K562 (cell line): ENCODE measurements around the gene PHKA2. TPM values are rescaled to one million over a fixed set of nuclear protein-coding genes. Genes with fewer than 3 reads are reported as not detected.
A peak's percentile ranks its signal among the peaks of the same experiment; 100 is the strongest.

ENCODE experiments used
- ATAC-seq: fragments of 200-7000 bp; cut with Tn5 transposase; 3 replicates; pipeline ENCODE4 v1.9.1; 2020; ENCODE audit warnings: moderate library complexity
- BruUV-seq: library from RNA; stranded (reverse); fragments of 400-500 nt; replicated peaks from 2 replicates; lab custom pipeline; 2021; lab: Mats Ljungman, UMichigan
- CTCF ChIA-PET: fragments of 300-600 bp; formaldehyde crosslinking; extraction: SDS; loops from one replicate; lab custom pipeline; 2021; ENCODE audit warnings: low intra/inter-chr PET ratio; lab: Yijun Ruan, JAX
- POLR2A ChIA-PET: fragments of 300-600, 350-650 bp; sonication (Branson Sonifier 250); formaldehyde crosslinking; extraction: SDS; loops from one replicate; lab custom pipeline; 2021; ENCODE audit warnings: antibody characterized with exemption, inconsistent platforms; lab: Yijun Ruan, JAX
- DNase-seq, 4 experiments: peaks; one replicate each; pipeline versions ENCODE4 v3.0.0 to v3.0.0-alpha.2; 2011 to 2018; ENCODE audit warnings: low spot score in 3 of 4, mixed read lengths in 3 of 4; ENCODE audit errors: extremely low read depth in 1 of 4
- FAIRE-seq: peaks from 2 replicates; lab custom pipeline; 2011; peaks lifted over from hg19 to GRCh38; lab: Jason Lieb, UNC
- H2AFZ ChIP-seq: 2 replicates; pipeline ENCODE4 v1.6.0; 2011; ENCODE audit warnings: low read depth, low read length, control low read depth, inconsistent platforms
- H3K27ac ChIP-seq: fragments of 200-600 bp; 3 replicates; pipeline ENCODE4 v1.8.0; 2011; ENCODE audit warnings: low read depth, mild to moderate bottlenecking, control low read depth, inconsistent platforms, low read length, moderate library complexity, mixed read lengths; ENCODE audit errors: extremely low read depth
- H3K27me3 ChIP-seq, 2 experiments: fragments of 300-600 bp in 1 of 2; 2 replicates in 1 of 2; 3 replicates in 1 of 2; pipeline versions ENCODE4 v1.6.0 to v1.8.0; 2011; ENCODE audit warnings: inconsistent platforms in 2 of 2, low read length in 2 of 2, mild to moderate bottlenecking in 1 of 2, mixed read lengths in 1 of 2, moderate library complexity in 1 of 2; ENCODE audit not compliant: control insufficient read depth in 2 of 2, insufficient read depth in 2 of 2
- H3K36me3 ChIP-seq: fragments of 300-600 bp; 3 replicates; pipeline ENCODE4 v1.8.0; 2011; ENCODE audit warnings: mild to moderate bottlenecking, low read length, inconsistent platforms; ENCODE audit not compliant: control insufficient read depth, insufficient read depth
- H3K4me1 ChIP-seq, 2 experiments: fragments of 200-600 bp in 1 of 2; replicated peaks in 1 of 2; 2 replicates in 1 of 2; 3 replicates in 1 of 2; pipeline versions ENCODE4 v1.5.1 to v1.8.0; 2011; ENCODE audit warnings: inconsistent platforms in 2 of 2, low read length in 2 of 2, mild to moderate bottlenecking in 1 of 2, mixed read lengths in 1 of 2, moderate library complexity in 1 of 2; ENCODE audit not compliant: control insufficient read depth in 2 of 2, insufficient read depth in 2 of 2
- H3K4me2 ChIP-seq: 2 replicates; pipeline ENCODE4 v1.6.1; 2011; ENCODE audit warnings: low read length, control low read depth, inconsistent platforms, mixed read lengths; ENCODE audit not compliant: insufficient read depth
- H3K4me3 ChIP-seq: fragments of 200-600 bp; sonication (generic), shearing (Covaris generic); 2 replicates; pipeline ENCODE4 v1.5.1; 2016; ENCODE audit warnings: control low read depth, inconsistent platforms
- H3K79me2 ChIP-seq: fragments of 200-600 bp; 3 replicates; pipeline ENCODE4 v1.8.0; 2011; ENCODE audit warnings: low read length, inconsistent platforms; ENCODE audit not compliant: control insufficient read depth, insufficient read depth
- H3K9ac ChIP-seq, 2 experiments: 2 replicates each; pipeline versions ENCODE4 v1.6.0 to v1.6.1; 2011; ENCODE audit warnings: low read depth in 2 of 2, low read length in 2 of 2, control low read depth in 1 of 2, inconsistent platforms in 1 of 2, mild to moderate bottlenecking in 1 of 2, mixed read lengths in 1 of 2; ENCODE audit not compliant: insufficient read depth in 1 of 2
- H3K9me1 ChIP-seq: one replicate; pipeline ENCODE4 v1.6.0; 2011; ENCODE audit warnings: inconsistent platforms, mild to moderate bottlenecking, low read length, moderate library complexity; ENCODE audit not compliant: control insufficient read depth, insufficient read depth
- H3K9me3 ChIP-seq: replicated peaks from 2 replicates; pipeline ENCODE4 v1.5.1; 2011; ENCODE audit warnings: low read depth, low read length, inconsistent platforms; ENCODE audit not compliant: control insufficient read depth, insufficient read depth
- H4K20me1 ChIP-seq: replicated peaks from 2 replicates; pipeline ENCODE4 v1.6.1; 2011; ENCODE audit warnings: low read length, inconsistent platforms, mixed read lengths; ENCODE audit not compliant: control insufficient read depth, insufficient read depth
- E2F5 ChIP-seq: sonication (generic); formaldehyde crosslinking; IDR thresholded peaks from 2 replicates; pipeline ENCODE4 v1.8.0; 2022; ENCODE audit warnings: mild to moderate bottlenecking, missing genetic modification reagents
- EHMT2 ChIP-seq: fragments of 450-650 bp; IDR thresholded peaks from 2 replicates; pipeline ENCODE4 v1.6.1; 2018; ENCODE audit warnings: antibody characterized with exemption
- GABPB1 ChIP-seq: sonication (generic); formaldehyde crosslinking; IDR thresholded peaks from 2 replicates; pipeline ENCODE4 v1.8.0; 2022; ENCODE audit warnings: mild to moderate bottlenecking, missing genetic modification reagents
- IRF2 ChIP-seq: sonication (generic); formaldehyde crosslinking; IDR thresholded peaks from 2 replicates; pipeline ENCODE4 v1.8.1; 2022; ENCODE audit warnings: mild to moderate bottlenecking, missing genetic modification reagents
- KLF6 ChIP-seq: fragments of 250-450 bp; sonication (Bioruptor Pico); IDR thresholded peaks from 2 replicates; pipeline ENCODE4 v1.4.0; 2020; ENCODE audit warnings: mild to moderate bottlenecking, moderate library complexity, borderline replicate concordance
- PCBP2 ChIP-seq: fragments of 200-400 bp; formaldehyde crosslinking; IDR thresholded peaks from 2 replicates; pipeline ENCODE4 v1.6.1; 2018; ENCODE audit warnings: low read length, low read depth, mild to moderate bottlenecking, moderate library complexity; ENCODE audit not compliant: poor library complexity, severe bottlenecking
- PHB2 ChIP-seq: fragments of 450-650 bp; IDR thresholded peaks from 2 replicates; pipeline ENCODE4 v1.6.1; 2017; ENCODE audit warnings: low read depth
- PTTG1 ChIP-seq: fragments of 450-650 bp; IDR thresholded peaks from 2 replicates; pipeline ENCODE4 v1.6.1; 2016; ENCODE audit warnings: low read depth, mild to moderate bottlenecking, missing genetic modification characterization, missing compliant biosample characterization
- RB1 ChIP-seq: fragments of 450-650 bp; IDR thresholded peaks from 2 replicates; pipeline ENCODE4 v1.6.1; 2017; ENCODE audit warnings: low read depth, mild to moderate bottlenecking
- ZNF696 ChIP-seq: fragments of 250-450 bp; sonication (Bioruptor Pico); conservative IDR thresholded peaks from 2 replicates; pipeline ENCODE4 v1.4.0; 2020; ENCODE audit warnings: mild to moderate bottlenecking, moderate library complexity
- WGBS: fragments of 100-300 bp; shearing (Covaris generic); methylation state at CpG from one replicate; pipeline ENCODE4 v1.1.6; 2016; ENCODE audit warnings: low coverage, mixed read lengths; ENCODE audit not compliant: insufficient coverage; ENCODE audit errors: missing lambda C conversion rate; 5-methylcytosine and 5-hydroxymethylcytosine counted together
- in situ Hi-C: fragments of 300-500 bp; cut with MboI; formaldehyde crosslinking; loops from 4 replicates; pipeline ENCODE4 v1.15.0; 2018; ENCODE audit warnings: inconsistent platforms, mixed read lengths
- intact Hi-C: fragments of 100-400 bp; cut with micrococcal nuclease; formaldehyde crosslinking; loops from 2 replicates; pipeline ENCODE4 v1.14.2; 2022
- polyA plus RNA-seq, 8 experiments: library from polyadenylated mRNA; depleted of rRNA in 4 of 8; stranded (reverse) in 5 of 8; unstranded in 3 of 8; fragments of >200 nt; fragmentation: Nextera tagmentation in 2 of 8; fragmentation: Illumina TruSeq in 1 of 8; extraction: Ambion mirVana in 2 of 8; extraction: Trizol in 1 of 8; gene quantifications; 2 replicates each; pipeline versions ENCODE4 v1.2.1 to v1.2.3, GENCODE V29; 2011 to 2014; ENCODE audit warnings: inconsistent platforms in 1 of 8, missing spikeins in 1 of 8
- total RNA-seq, 7 experiments: library from RNA; depleted of rRNA in 6 of 7; stranded (reverse); fragments of >200 nt in 6 of 7; fragmentation: Illumina TruSeq in 2 of 7; extraction: Trizol in 2 of 7; gene quantifications; 2 replicates each; pipeline versions ENCODE4 v1.2.1 to v1.2.3, GENCODE V29; 2011 to 2021; ENCODE audit warnings: low replicate concordance in 1 of 7
- TF ChIP-seq, protein P1 (sequence below), 2 experiments: fragments of 450-650 bp; formaldehyde crosslinking in 1 of 2; IDR thresholded peaks; 2 replicates each; pipeline versions ENCODE4 v1.4.0 to v1.6.1; 2014 to 2020; ENCODE audit warnings: mild to moderate bottlenecking in 2 of 2, borderline replicate concordance in 1 of 2, low read depth in 1 of 2

PHKA2 gene
- total and polyA plus RNA-seq, 9 of the 15 experiments (the other 6 are each of a cell fraction or from before 2014, with no cell fraction given), result 2.8 to 33.1 (median 20.3) TPM

- Histone ChIP-seq H3K27ac (no peak overlapping the region), H3K9me1 (no peaks in the 10 kb centered on the region), H3K4me2 (no peak overlapping the region), H3K27me3 (no peaks in the 10 kb centered on the region; a peak in 2 of 5 replicates), H3K4me3 (no peak overlapping the region), H2AFZ (no peak overlapping the region), H3K79me2 (no peaks in the 10 kb centered on the region), H3K4me1 (peaks cover 5 to 19% of the 10 kb centered on the region in 2 experiments; a peak in 3 of 5 replicates), H3K9me3 (no peaks in the 10 kb centered on the region), H3K36me3 (no peaks in the 10 kb centered on the region), H3K9ac (no peak overlapping the region), H4K20me1 (no peaks in the 10 kb centered on the region)
- ATAC-seq (no peak), DNase-seq (no peak), FAIRE-seq (no peak)
- CTCF ChIA-PET, result no interaction called here
- in situ Hi-C loops, result no loop called here
- POLR2A ChIA-PET, result interaction anchor here (0.6 kb wide), 1 partner anchor 495 kb away, joined by 3 read pairs; no protein-coding TSS in a partner anchor
- intact Hi-C loops, result no loop called here
- WGBS, result 18% methylated on average over 4 of the region's 4 CpGs
- TF ChIP-seq EHMT2 (0 out of 2 replicates have a peak, but pooled peaks have one; percentile 22), PHB2 (no peak), KLF6 (CRISPR knock-in tag) (no peak), IRF2 (CRISPR knock-in tag) (no peak), GABPB1 (CRISPR knock-in tag) (no peak), RB1 (no peak), E2F5 (CRISPR knock-in tag) (no peak), PCBP2 (no peak), ZNF696 (CRISPR knock-in tag) (no peak), PTTG1 (tag) (no peak)
- TF ChIP-seq, protein P1, sequence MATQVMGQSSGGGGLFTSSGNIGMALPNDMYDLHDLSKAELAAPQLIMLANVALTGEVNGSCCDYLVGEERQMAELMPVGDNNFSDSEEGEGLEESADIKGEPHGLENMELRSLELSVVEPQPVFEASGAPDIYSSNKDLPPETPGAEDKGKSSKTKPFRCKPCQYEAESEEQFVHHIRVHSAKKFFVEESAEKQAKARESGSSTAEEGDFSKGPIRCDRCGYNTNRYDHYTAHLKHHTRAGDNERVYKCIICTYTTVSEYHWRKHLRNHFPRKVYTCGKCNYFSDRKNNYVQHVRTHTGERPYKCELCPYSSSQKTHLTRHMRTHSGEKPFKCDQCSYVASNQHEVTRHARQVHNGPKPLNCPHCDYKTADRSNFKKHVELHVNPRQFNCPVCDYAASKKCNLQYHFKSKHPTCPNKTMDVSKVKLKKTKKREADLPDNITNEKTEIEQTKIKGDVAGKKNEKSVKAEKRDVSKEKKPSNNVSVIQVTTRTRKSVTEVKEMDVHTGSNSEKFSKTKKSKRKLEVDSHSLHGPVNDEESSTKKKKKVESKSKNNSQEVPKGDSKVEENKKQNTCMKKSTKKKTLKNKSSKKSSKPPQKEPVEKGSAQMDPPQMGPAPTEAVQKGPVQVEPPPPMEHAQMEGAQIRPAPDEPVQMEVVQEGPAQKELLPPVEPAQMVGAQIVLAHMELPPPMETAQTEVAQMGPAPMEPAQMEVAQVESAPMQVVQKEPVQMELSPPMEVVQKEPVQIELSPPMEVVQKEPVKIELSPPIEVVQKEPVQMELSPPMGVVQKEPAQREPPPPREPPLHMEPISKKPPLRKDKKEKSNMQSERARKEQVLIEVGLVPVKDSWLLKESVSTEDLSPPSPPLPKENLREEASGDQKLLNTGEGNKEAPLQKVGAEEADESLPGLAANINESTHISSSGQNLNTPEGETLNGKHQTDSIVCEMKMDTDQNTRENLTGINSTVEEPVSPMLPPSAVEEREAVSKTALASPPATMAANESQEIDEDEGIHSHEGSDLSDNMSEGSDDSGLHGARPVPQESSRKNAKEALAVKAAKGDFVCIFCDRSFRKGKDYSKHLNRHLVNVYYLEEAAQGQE (IDR thresholded peaks at IDR 0.05; ENCODE audit: borderline replicate concordance), result peak; percentile 67
- TF ChIP-seq, protein P1 (CRISPR knock-in tag; IDR thresholded peaks at IDR 0.05; ENCODE audit: low read depth), result no peak
- no TSS peak for BruUV-seq
Observed at GRCh38 chrX:18884916-18885315, 99.0 kb downstream of the PHKA2 start.
